Upper lobe of right lung (tissue), 1 donor: ENCODE measurements around the gene TTLL13. TPM values are rescaled to one million over a fixed set of nuclear protein-coding genes. Genes with fewer than 3 reads are reported as not detected.

Experiments
- ATAC-seq: fragments of 200-7000 bp; cut with Tn5 transposase; one replicate; pipeline ENCODE4 v1.9.1; 2020; ENCODE audit warnings: mild to moderate bottlenecking, moderate library complexity
- DNase-seq: peaks from one replicate; pipeline ENCODE4 v3.0.0-alpha.2; 2020
- H3K27ac ChIP-seq: fragments of 200-600 bp; one replicate; pipeline ENCODE4 v1.8.0; 2022
- H3K27me3 ChIP-seq: fragments of 200-600 bp; one replicate; pipeline ENCODE4 v1.8.0; 2022; ENCODE audit warnings: mild to moderate bottlenecking
- H3K36me3 ChIP-seq: fragments of 200-600 bp; one replicate; pipeline ENCODE4 v1.8.0; 2022
- H3K4me1 ChIP-seq: fragments of 200-600 bp; one replicate; pipeline ENCODE4 v1.8.0; 2022
- H3K4me3 ChIP-seq: fragments of 200-600 bp; one replicate; pipeline ENCODE4 v1.8.0; 2022; ENCODE audit warnings: mild to moderate bottlenecking
- H3K9me3 ChIP-seq: fragments of 200-600 bp; one replicate; pipeline ENCODE4 v1.8.0; 2022
- CTCF ChIP-seq: fragments of 200-600 bp; IDR thresholded peaks from one replicate; pipeline ENCODE4 v1.8.0; 2022; ENCODE audit warnings: antibody characterized with exemption
- intact Hi-C: fragments of 100-400 bp; cut with DNase I; formaldehyde crosslinking; loops from one replicate; pipeline ENCODE4 v1.11.0; 2022
- total RNA-seq: library from RNA; stranded (reverse); fragmentation: NEBNext Ultra II Directional; extraction: Animal tissue kit (Norgen Biotek cat#: 25700); gene quantifications from one replicate; pipeline ENCODE4 v1.2.1, GENCODE V29; 2021
- donor health status: DM: no; HTN: yes; CAD: no; lungs with severe emphysema.

Gene TTLL13
- total RNA-seq, 1 donor from 2014 or later, result not detected

DNA sequence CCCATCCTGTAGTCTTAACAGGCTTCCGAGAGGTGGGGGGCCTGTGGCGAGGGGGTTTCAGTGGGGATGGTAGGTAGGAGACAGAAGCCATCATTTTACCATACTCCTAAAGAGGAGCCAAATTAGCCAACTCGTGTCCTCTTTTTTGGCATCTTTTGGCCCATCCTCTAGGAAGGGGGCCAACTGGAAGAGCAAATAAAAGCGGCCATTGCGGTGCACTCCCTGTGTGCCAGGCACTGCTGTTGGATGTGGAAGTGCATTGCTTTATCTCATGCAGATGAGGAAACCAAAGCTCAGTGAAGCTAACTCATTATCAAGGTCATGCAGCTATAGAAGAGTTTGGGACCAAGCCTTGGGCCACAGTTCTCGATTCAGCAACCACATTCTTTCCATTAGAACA lies 42.1 kb upstream of the TTLL13 start:
- DNase-seq (no peak), ATAC-seq (no peak)
- Histone ChIP-seq H3K4me1 (peaks cover 28% of the 10 kb centered on the region), H3K9me3 (no peaks in the 10 kb centered on the region), H3K27ac (no peak overlapping the region), H3K36me3 (peaks cover 5% of the 10 kb centered on the region), H3K27me3 (no peaks in the 10 kb centered on the region), H3K4me3 (no peak overlapping the region)
- no peak for TF ChIP-seq CTCF
- intact Hi-C loops, result no loop called here

- H3K4me3 ChIP-seq, result no peak overlapping the region
- ATAC-seq (no peak), DNase-seq (no peak)
- H3K4me1 ChIP-seq, result peaks cover 21% of the 10 kb centered on the region
- no peak for TF ChIP-seq CTCF
- no peak overlapping the region for H3K27ac ChIP-seq
- peaks cover 5% of the 10 kb centered on the region for H3K36me3 ChIP-seq
- H3K9me3 ChIP-seq, result no peaks in the 10 kb centered on the region
- H3K27me3 ChIP-seq, result no peaks in the 10 kb centered on the region
- intact Hi-C loops, result no loop called here
Observed at GRCh38 chr15:90208356-90208755, 41.0 kb upstream of the TTLL13 start.

DNA sequence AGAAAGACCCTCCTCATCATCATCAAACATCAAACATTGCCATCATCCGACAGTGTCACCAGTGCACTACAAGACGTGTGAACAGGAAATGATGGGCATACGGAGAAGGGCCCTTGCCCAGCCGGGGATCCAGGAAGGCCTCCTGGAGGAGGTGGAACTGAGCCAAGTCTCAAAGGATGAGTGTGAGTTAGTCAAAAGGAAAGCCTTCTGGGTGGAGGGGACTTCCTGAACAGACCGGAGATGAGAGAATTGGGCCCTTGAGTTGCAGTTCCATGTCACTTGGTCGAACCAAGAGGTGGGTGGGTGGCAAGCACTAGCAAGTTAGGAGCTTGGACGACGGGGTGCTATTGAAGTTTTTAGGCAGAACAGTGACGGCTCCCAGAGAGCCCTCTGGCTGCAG lies 39.8 kb upstream of the TTLL13 start:
- H3K27me3 ChIP-seq, result no peaks in the 10 kb centered on the region
- no peaks in the 10 kb centered on the region for H3K9me3 ChIP-seq
- no peak for DNase-seq
- H3K36me3 ChIP-seq, result peaks cover 5% of the 10 kb centered on the region
- intact Hi-C loops, result no loop called here
- H3K4me3 ChIP-seq, result no peak overlapping the region
- H3K4me1 ChIP-seq, result peaks cover 21% of the 10 kb centered on the region
- no peak for ATAC-seq
- TF ChIP-seq CTCF, result no peak
- H3K27ac ChIP-seq, result no peak overlapping the region

DNA sequence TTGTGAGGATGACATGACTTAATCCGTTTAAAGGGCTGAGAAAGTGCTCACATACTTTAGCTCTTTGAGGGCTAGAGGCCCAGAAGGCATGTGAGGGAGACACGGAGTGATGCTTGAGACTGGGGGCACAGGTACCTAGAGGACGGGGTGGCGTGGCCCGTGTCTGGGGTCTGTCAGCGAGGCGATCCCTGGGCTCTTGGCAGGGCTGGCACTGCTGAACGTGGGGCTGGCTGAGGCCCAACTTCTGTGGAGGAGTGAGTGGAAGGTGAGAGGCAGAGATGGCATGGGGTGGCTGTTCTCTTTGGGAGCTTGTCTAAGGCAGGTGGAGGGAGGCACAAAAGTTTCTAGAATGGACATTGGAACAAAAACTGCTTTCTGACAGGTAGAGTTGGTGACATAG lies 38.8 kb upstream of the TTLL13 start:
- H3K4me1 ChIP-seq, result peaks cover 21% of the 10 kb centered on the region
- DNase-seq (no peak), ATAC-seq (no peak)
- H3K9me3 ChIP-seq, result no peaks in the 10 kb centered on the region
- no peaks in the 10 kb centered on the region for H3K27me3 ChIP-seq
- TF ChIP-seq CTCF, result no peak
- H3K36me3 ChIP-seq, result peaks cover 5% of the 10 kb centered on the region
- H3K4me3 ChIP-seq, result no peak overlapping the region
- intact Hi-C loops, result no loop called here
- no peak overlapping the region for H3K27ac ChIP-seq

- ATAC-seq, result no peak
- TF ChIP-seq CTCF, result no peak
- intact Hi-C loops, result no loop called here
Observed at GRCh38 chr15:90211009-90211408, 38.3 kb upstream of the TTLL13 start.

DNA sequence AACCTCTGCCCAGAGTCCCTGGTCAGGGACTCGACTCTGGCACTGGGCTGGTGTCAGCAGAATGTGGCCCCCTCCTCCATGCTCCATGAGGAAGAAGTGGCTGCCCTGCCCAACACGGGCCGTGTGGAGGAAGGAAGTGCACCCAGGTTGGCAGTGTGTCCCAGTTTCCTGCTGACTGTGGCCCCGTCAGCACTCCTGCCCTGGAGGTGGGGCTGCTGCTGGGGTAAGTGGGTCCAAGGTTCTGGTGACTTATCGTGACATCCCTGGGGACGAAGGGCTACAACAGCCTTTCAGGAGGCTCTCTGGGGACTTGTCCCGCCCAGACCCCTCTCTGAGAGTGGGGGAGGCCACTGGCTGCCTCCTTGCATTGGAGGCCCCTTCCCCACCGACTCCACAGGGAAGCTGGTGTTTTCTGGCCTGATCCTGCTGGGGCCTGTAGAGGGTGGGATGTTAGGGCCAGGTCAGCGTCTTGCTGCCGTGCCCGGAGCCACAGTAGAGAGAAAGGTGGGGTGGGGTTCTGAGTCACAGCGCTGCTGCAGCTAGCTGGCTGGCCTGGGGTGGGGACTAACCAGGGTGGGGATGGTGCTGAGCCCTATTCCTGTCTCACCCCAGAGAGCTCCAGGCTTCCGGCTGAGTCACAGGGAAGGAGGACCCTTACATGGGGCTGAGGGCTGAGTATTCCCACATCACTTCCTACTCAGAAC lies 37.8 kb upstream of the TTLL13 start:
- no peak overlapping the region for H3K27ac ChIP-seq
- ATAC-seq (peak; percentile 53), DNase-seq (no peak)
- H3K4me1 ChIP-seq, result peaks cover 21% of the 10 kb centered on the region
- no peak overlapping the region for H3K4me3 ChIP-seq
- H3K36me3 ChIP-seq, result peaks cover 4% of the 10 kb centered on the region
- intact Hi-C loops, result no loop called here
- no peaks in the 10 kb centered on the region for H3K9me3 ChIP-seq
- no peak for TF ChIP-seq CTCF
- H3K27me3 ChIP-seq, result no peaks in the 10 kb centered on the region

More at GRCh38 chr15:90211009-90211408, 38.3 kb upstream of the TTLL13 start:
- Histone ChIP-seq H3K27me3 (no peaks in the 10 kb centered on the region), H3K9me3 (no peaks in the 10 kb centered on the region), H3K27ac (no peak overlapping the region), H3K36me3 (peaks cover 5% of the 10 kb centered on the region), H3K4me3 (no peak overlapping the region), H3K4me1 (peaks cover 21% of the 10 kb centered on the region)
- DNase-seq, result no peak
